GM18505 (cell line): ENCODE data around the gene NLRP7.
A peak's percentile ranks its signal among the peaks of the same experiment; 100 is the strongest.
"Not testable (repeated sequence)": the region's sequence is repeated elsewhere in the genome, so short reads cannot be mapped to it uniquely, and the experiment has no call there.

Experiments
- ATAC-seq: cut with Tn5 transposase; IDR thresholded peaks from one replicate; pipeline ENCODE4 v1.9.1; 2021; ENCODE audit not compliant: unreplicated experiment
- POLR2A ChIP-seq: IDR thresholded peaks from 4 replicates; pipeline ENCODE4 v1.6.1; 2011; ENCODE audit warnings: borderline replicate concordance; ENCODE audit not compliant: insufficient read depth, insufficient read length; ENCODE audit errors: extremely low read depth

NLRP7 gene

GRCh38 chr19:54947381-54947780 is at the start of gene NLRP7:
NLRP7 (minus strand) TSS chr19:54947530.
- no peak for TF ChIP-seq POLR2A
- no peak for ATAC-seq

GRCh38 chr19:54995561-54995960 is 48.2 kb upstream of the NLRP7 start:
- TF ChIP-seq POLR2A, result no peak
- no peak for ATAC-seq

GRCh38 chr19:54989531-54989930 is 42.2 kb upstream of the NLRP7 start:
- ATAC-seq, result not testable (repeated sequence)

- not testable (repeated sequence) for ATAC-seq
These were observed 35.2 kb upstream of the NLRP7 start for GRCh38 chr19:54982562-54982961.

- ATAC-seq, result not testable (repeated sequence)
These were observed 26.1 kb upstream of the NLRP7 start for GRCh38 chr19:54973229-54974090.

- not testable (repeated sequence) for ATAC-seq
These were observed 24.1 kb upstream of the NLRP7 start for GRCh38 chr19:54971446-54971845.

GRCh38 chr19:54969647-54970046 is 22.3 kb upstream of the NLRP7 start:
- ATAC-seq, result no peak
- no peak for TF ChIP-seq POLR2A

- TF ChIP-seq POLR2A, result no peak
- ATAC-seq, result no peak
These were observed 20.3 kb upstream of the NLRP7 start for GRCh38 chr19:54967611-54968010.

GRCh38 chr19:54965055-54965454 is 17.7 kb upstream of the NLRP7 start:
- not testable (repeated sequence) for ATAC-seq

GRCh38 chr19:54959840-54960239 is 12.5 kb upstream of the NLRP7 start:
- peak; percentile 52 for ATAC-seq
- no peak for TF ChIP-seq POLR2A

- ATAC-seq, result no peak
- TF ChIP-seq POLR2A, result no peak
These were observed 8.0 kb upstream of the NLRP7 start for GRCh38 chr19:54955376-54955775.

- ATAC-seq, result not testable (repeated sequence)
These were observed 6.0 kb upstream of the NLRP7 start for GRCh38 chr19:54953345-54953713.

- TF ChIP-seq POLR2A, result no peak
- ATAC-seq, result no peak
These were observed 5.4 kb upstream of the NLRP7 start for GRCh38 chr19:54952591-54953344.

GRCh38 chr19:54950580-54950979 is 3.2 kb upstream of the NLRP7 start:
- ATAC-seq, result not testable (repeated sequence)

- ATAC-seq, result no peak
- TF ChIP-seq POLR2A, result no peak
These were observed 2.1 kb upstream of the NLRP7 start for GRCh38 chr19:54949412-54949811.

- not testable (repeated sequence) for ATAC-seq
These were observed 3.5 kb downstream of the NLRP7 start for GRCh38 chr19:54943772-54944361.

- ATAC-seq, result not testable (repeated sequence)
These were observed 7.8 kb downstream of the NLRP7 start for GRCh38 chr19:54939538-54939937.
